Measurements from ENCODE around the gene ATAD3A. TPM values are rescaled to one million over a fixed set of nuclear protein-coding genes. Genes with fewer than 3 reads are reported as not detected.

The ATAD3A gene
- total RNA-seq, 2 experiments from 2014 or later, result 17.0 to 19.5 TPM

- Histone ChIP-seq H3K27ac (ENCODE audit: low read depth in 1 of 2, low read length in 2 of 2) (no peak overlapping the region), H3K4me3 (ENCODE audit: low read length) (no peak overlapping the region), H3K9me3 (ENCODE audit: control insufficient read depth in 1 of 2, insufficient read depth in 1 of 2, low read length in 2 of 2) (no peaks in the 10 kb centered on the region), H3K27me3 (ENCODE audit: control insufficient read depth in 1 of 2, insufficient read depth in 2 of 2, low read length in 2 of 2) (peaks cover 0 to 3% of the 10 kb centered on the region in 2 experiments), H3K36me3 (ENCODE audit: insufficient read depth, low read length) (no peaks in the 10 kb centered on the region), H3K4me1 (ENCODE audit: insufficient read depth, low read length) (peaks cover 4% of the 10 kb centered on the region)
- CTCF ChIA-PET, result no interaction called here
- intact Hi-C loops (cut with DNase I, micrococcal nuclease), result no loop called here
- Mint-ChIP-seq H3K27me3 (peaks cover 28% of the 10 kb centered on the region), H3K4me3 (no peak overlapping the region), H3K9me3 (no peaks in the 10 kb centered on the region), H3K36me3 (ENCODE audit: low read depth) (no peaks in the 10 kb centered on the region), H3K4me1 (ENCODE audit: low read depth) (no peaks in the 10 kb centered on the region), H3K27ac (no peak overlapping the region)
- DNase-seq (no peak), ATAC-seq (ENCODE audit: poor library complexity) (no peak)
- POLR2A ChIA-PET, result no interaction called here
- no peak for TF ChIP-seq CTCF (IDR thresholded peaks at IDR 0.05)
These were observed 71.5 kb downstream of the ATAD3A start for GRCh38 chr1:1583347-1584010.

Other genes with a start within 250 kb of the ATAD3A start
- 10 to 100 TPM; 41.4 to 41.5 TPM for gene UBE2J2, start 238.3 kb upstream of the ATAD3A start, total RNA-seq
- 10 to 100 TPM; 12.0 to 13.3 TPM for gene SCNN1D, start 231.7 kb upstream of the ATAD3A start, total RNA-seq
- 10 to 100 TPM; 45.3 to 46.4 TPM for gene ACAP3, start 204.2 kb upstream of the ATAD3A start, total RNA-seq
- 10 to 100 TPM; 18.1 to 19.2 TPM for gene PUSL1, start 203.6 kb upstream of the ATAD3A start, total RNA-seq
- gene INTS11, start 187.5 kb upstream of the ATAD3A start, total RNA-seq, result 100 to 1,000 TPM; 130 to 137 TPM
- 10 to 100 TPM; 11.6 to 12.9 TPM for gene CPTP, start 187.4 kb upstream of the ATAD3A start, total RNA-seq
- 1 to 10 TPM; 3.3 to 3.4 TPM for gene TAS1R3, start 180.9 kb upstream of the ATAD3A start, total RNA-seq
- gene DVL1, start 162.7 kb upstream of the ATAD3A start, total RNA-seq, result 10 to 100 TPM; 44.9 to 45.5 TPM
- gene MXRA8, start 153.6 kb upstream of the ATAD3A start, total RNA-seq, result 1 to 10 TPM; 1.6 to 2.9 TPM
- 10 to 100 TPM; 59.2 to 64.6 TPM for gene AURKAIP1, start 137.0 kb upstream of the ATAD3A start, total RNA-seq
- gene CCNL2, start 112.8 kb upstream of the ATAD3A start, total RNA-seq, result 100 to 1,000 TPM; 274 to 281 TPM
- gene MRPL20, start 104.9 kb upstream of the ATAD3A start, total RNA-seq, result 100 to 1,000 TPM in 1 of 2 experiments, 10 to 100 TPM in 1; 99.9 to 103 TPM
- gene ANKRD65, start 90.9 kb upstream of the ATAD3A start, total RNA-seq, result not detected
- not detected for gene VWA1, start 76.5 kb upstream of the ATAD3A start, total RNA-seq
- gene ATAD3C, start 62.5 kb upstream of the ATAD3A start, total RNA-seq, result under 1 TPM; 0.28 to 0.74 TPM
- 10 to 100 TPM; 44.3 to 49.1 TPM for gene ATAD3B, start 40.4 kb upstream of the ATAD3A start, total RNA-seq
- 1 to 10 TPM in 1 of 2 experiments, under 1 TPM in 1; 0.75 to 1.5 TPM for gene TMEM240, start 28.5 kb downstream of the ATAD3A start, total RNA-seq
- 100 to 1,000 TPM in 1 of 2 experiments, 10 to 100 TPM in 1; 95.4 to 101 TPM for gene SSU72, start 62.7 kb downstream of the ATAD3A start, total RNA-seq
- gene FNDC10, start 88.0 kb downstream of the ATAD3A start, total RNA-seq, result 1 to 10 TPM; 1.0 to 1.3 TPM
- gene MIB2, start 103.3 kb downstream of the ATAD3A start, total RNA-seq, result 10 to 100 TPM; 58.3 to 59.4 TPM
- 1 to 10 TPM; 3.0 to 3.7 TPM for gene MMP23B, start 120.0 kb downstream of the ATAD3A start, total RNA-seq
- gene CDK11B, start 146.8 kb downstream of the ATAD3A start, total RNA-seq, result 10 to 100 TPM; 49.8 to 52.0 TPM
- gene SLC35E2B, start 180.6 kb downstream of the ATAD3A start, total RNA-seq, result 10 to 100 TPM; 43.9 to 45.3 TPM
- 100 to 1,000 TPM; 206 to 217 TPM for gene CDK11A, start 212.2 kb downstream of the ATAD3A start, total RNA-seq

Data from CD4-positive, alpha-beta T cell (primary cell).